Omental fat pad (tissue), 4 donors: Measurements from ENCODE around the gene SLC52A3. TPM values are rescaled to one million over a fixed set of nuclear protein-coding genes. Genes with fewer than 3 reads are reported as not detected.

Experiments
- ATAC-seq: fragments of 150-250 bp; one replicate; pipeline ENCODE4 v1.9.1; 2016; ENCODE audit warnings: mild to moderate bottlenecking, moderate library complexity; ENCODE audit not compliant: low FRiP score
- DNase-seq: peaks from one replicate; pipeline ENCODE4 v3.0.0-alpha.2; 2019; ENCODE audit warnings: low spot score
- CTCF ChIP-seq, 3 donors: fragments of 450-650 bp; IDR thresholded peaks; one replicate each; pipeline ENCODE4 v1.5.1; 2016 to 2017; ENCODE audit warnings: antibody characterized with exemption in 3 of 3, mild to moderate bottlenecking in 3 of 3, moderate library complexity in 2 of 3
- total RNA-seq, 4 donors: library from RNA; depleted of rRNA; stranded (reverse); fragments of >200 nt; gene quantifications; one replicate each; pipeline ENCODE4 v1.1.0, GENCODE V29; 2016

Gene SLC52A3
- total RNA-seq, 4 donors from 2014 or later, result 0.84 to 3.3 (median 1.8) TPM

GRCh38 chr20:740162-740561 is 28.1 kb downstream of the SLC52A3 start:
- DNase-seq (no peak), ATAC-seq (no peak)
- TF ChIP-seq CTCF (IDR thresholded peaks at IDR 0.05), result no peak

- no peak for DNase-seq
- ATAC-seq, result no peak
- no peak for TF ChIP-seq CTCF (IDR thresholded peaks at IDR 0.05)
Measured at GRCh38 chr20:739736-740135, 28.6 kb downstream of the SLC52A3 start.

GRCh38 chr20:733861-734260 is 34.4 kb downstream of the SLC52A3 start:
- DNase-seq (no peak), ATAC-seq (no peak)
- no peak for TF ChIP-seq CTCF (IDR thresholded peaks at IDR 0.05)

GRCh38 chr20:732727-733126 is 35.6 kb downstream of the SLC52A3 start:
- ATAC-seq (no peak), DNase-seq (no peak)
- no peak for TF ChIP-seq CTCF (IDR thresholded peaks at IDR 0.05)

- TF ChIP-seq CTCF (IDR thresholded peaks at IDR 0.05), result no peak
- no peak for ATAC-seq
- no peak for DNase-seq
Measured at GRCh38 chr20:731891-732560, 36.3 kb downstream of the SLC52A3 start.

DNA sequence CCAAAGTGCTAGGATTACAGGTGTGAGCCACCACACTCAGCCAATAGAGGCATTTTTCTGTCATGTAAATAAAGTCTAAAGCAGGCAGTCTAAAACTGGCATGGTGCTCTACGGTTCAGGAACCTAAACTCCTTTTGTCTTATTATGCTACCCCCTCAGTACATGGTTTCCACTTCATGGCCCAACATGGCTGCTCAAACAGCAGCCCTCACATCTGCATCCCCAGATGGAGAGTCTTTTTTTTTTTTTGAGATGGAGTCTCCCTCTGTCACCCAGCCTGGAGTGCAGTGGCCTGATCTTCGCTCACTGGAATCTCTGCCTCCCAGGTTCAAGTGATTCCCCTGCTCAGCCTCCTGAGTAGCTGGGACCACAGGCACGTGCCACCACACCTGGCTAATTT is 38.3 kb downstream of the SLC52A3 start:
- no peak for ATAC-seq
- DNase-seq, result no peak

More for the DNA sequence above, 38.3 kb downstream of the SLC52A3 start:
- no peak for TF ChIP-seq CTCF (IDR thresholded peaks at IDR 0.05)
